SKM-1 (cell line): ENCODE measurements around the gene ARHGAP10.
"Not testable (repeated sequence)": the region's sequence is repeated elsewhere in the genome, so short reads cannot be mapped to it uniquely, and the experiment has no call there.

Experiments used
- DNase-seq: peaks from one replicate; lab custom pipeline; 2025; ENCODE audit not compliant: unreplicated experiment; lab: John Stamatoyannopoulos, UW

ARHGAP10 gene

GRCh38 chr4:147846318-147847155, 114.6 kb downstream of the ARHGAP10 start:
- no peak for DNase-seq

GRCh38 chr4:147847751-147848590, 116.1 kb downstream of the ARHGAP10 start:
- no peak for DNase-seq

DNA sequence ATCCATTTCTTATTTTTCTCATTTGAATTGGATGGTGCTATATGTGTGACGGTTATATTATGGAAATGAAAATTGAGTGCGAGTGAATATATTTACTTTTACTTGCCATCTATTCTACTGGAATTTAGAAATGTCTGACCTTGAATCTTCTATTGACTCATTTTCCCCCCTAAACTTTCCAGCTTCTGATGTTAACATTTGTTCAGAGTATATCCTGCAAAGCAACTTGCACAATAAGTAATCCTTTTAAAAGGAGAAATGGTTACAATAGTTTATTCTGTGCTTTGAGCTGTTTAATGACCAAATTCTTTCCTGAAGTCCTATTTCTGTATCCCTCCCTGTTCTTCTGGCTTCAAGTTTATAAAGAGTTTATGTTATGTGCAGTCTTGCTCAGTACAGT, 116.7 kb downstream of the ARHGAP10 start:
- no peak for DNase-seq

DNA sequence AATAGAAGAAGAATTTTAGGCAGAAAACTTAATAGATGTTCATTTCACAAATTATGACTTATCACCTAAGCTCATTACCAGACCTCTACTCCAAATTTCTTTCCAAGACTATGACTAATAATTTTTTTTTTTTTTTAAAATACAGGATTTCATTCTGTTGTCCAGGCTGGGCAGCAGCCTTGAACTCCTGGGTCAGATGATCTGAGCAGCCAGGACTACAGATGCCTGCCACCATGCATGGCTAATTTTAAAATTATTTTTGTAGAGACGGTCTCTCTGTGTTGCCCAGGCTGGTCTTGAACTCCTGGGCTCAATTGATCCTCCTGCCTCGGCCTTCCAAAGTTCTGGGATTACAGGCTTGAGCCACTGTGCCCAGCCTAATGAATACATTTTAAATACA, 119.2 kb downstream of the ARHGAP10 start:
- no peak for DNase-seq

GRCh38 chr4:147853706-147854105, 121.8 kb downstream of the ARHGAP10 start:
- no peak for DNase-seq

- no peak for DNase-seq
Measured at GRCh38 chr4:147854154-147854553, 122.3 kb downstream of the ARHGAP10 start.

DNA sequence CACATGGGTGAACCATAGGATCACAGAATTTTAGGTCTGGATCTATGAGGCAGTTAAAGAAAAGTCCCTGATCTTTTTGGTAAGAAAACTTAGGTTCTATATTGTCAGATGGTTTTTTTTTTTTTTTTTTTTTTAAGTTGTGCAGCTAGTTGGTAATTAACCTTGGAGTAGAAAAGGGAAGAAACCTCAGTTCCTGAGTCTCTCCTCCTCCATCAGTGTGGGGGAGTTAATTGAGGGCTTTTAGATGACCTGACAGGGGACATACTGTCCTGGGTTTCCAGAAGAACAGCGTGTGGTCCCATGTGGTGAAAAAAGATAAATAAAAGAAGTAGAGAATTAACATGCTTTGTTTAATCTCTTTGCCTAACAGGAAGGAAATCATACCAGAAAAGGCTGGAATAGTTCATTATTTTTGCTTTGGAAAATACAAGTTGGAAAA, 123.7 kb downstream of the ARHGAP10 start:
- no peak for DNase-seq

- no peak for DNase-seq
Measured at GRCh38 chr4:147860960-147861359, 129.1 kb downstream of the ARHGAP10 start.

DNA sequence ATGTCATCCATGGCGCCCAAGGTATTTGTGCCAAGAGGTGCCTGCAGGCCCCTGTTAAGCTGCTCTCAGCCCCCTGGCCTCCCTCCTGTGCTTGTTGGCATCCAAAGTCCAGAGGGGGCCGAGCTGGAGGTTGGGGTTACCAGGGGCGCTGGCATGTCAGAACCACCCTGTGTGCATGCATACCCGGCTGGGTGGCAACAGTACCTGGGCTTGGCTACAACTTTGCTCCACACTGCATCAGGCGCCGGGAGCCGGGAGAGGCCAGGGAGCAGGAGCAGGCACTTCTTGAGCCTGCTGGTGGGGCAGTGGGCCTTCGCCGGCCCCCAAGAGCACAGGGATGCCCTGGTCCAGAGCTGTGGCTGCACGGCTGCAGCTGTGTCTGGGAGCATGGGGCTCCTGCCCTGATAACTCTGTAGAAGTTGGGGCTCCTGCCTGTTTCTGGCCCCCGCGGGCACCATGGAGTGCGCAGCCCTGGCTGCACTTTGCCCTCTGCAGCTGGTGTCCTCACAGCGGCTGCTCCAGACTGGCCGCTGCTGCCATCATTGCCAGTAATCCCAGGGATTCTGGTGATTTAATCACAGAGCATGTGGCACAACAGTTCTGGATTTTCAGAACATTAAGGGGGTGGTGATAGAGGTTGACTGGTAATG, 130.3 kb downstream of the ARHGAP10 start:
- DNase-seq = no peak

GRCh38 chr4:147863111-147863747, 131.3 kb downstream of the ARHGAP10 start:
- no peak for DNase-seq

DNA sequence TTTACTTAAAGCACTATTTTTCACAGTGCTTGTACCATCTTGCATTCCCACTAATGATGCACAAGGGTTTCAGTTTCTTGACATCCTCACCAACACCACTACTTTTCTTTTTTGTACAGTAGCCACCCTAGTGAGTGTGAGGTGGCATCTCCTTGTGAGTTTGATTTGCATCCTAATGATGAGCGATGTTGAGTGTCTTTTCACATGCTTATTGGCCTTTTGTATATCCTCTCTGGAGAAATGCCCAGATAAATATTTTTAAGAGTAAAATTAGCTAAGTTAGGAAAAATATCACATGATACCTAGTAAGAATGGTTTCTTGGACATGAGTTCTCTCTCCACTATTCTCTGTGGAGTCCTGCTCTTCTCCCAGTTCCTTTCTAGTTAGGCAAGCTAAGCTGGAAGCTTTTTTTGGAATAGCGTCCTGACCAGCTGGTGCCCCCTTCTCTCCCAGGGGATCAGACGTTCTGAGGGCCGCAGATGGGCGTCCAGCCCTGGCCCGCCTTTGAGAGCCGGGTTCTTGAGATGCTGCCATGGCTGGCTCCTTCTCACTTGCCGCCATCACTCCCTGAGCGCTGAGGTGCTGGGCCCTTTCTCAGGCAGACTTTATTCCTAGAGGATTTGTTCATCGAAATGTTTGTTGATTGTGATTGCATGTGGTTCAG, 132.1 kb downstream of the ARHGAP10 start:
- no peak for DNase-seq

- no peak for DNase-seq
Measured at GRCh38 chr4:147864607-147865006, 132.7 kb downstream of the ARHGAP10 start.

DNA sequence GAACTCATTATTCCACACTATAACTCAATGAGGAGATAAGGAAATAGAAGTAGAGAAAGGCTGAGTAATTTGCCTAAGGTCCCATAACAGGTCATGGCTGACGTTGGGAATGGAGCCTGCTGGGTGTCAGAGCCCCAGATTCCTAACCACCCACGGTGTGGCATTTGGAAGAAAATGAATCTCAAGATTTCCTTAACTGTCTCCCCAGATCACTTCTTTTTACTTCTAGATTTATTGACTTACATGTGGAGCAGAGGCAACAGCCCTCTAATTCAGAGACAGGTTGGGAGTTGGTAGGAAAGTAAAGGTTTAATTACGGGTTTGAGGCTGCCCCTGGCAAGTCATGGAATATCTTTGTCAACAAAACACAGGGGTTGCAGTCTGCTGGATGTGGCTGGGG, 134.0 kb downstream of the ARHGAP10 start:
- no peak for DNase-seq

- DNase-seq = peak; percentile 66
Measured at GRCh38 chr4:147866532-147867271, 134.8 kb downstream of the ARHGAP10 start.

GRCh38 chr4:147874109-147874508, 142.2 kb downstream of the ARHGAP10 start:
- DNase-seq = no peak

DNA sequence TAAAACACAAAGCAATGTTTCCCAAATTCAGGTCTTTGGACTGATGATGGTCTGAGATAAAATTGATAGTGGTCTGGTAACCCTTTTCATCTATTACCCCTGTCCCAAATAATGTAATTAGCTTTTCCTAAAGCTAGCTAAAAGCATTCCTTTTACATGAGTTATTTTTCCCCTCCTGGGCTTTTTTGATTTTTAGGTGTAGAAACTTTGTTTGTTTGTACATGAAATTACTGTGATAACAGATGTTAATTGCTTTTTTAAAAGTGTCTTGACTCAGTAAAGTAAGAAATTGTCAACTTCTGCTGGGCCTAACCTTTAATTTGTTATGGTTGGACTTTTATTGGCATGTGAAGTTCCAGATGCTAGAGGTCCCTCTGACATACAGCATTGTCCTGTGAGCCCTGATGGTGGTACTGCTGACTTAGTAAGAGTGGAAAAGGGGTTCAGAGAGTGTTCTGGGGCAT, 145.5 kb downstream of the ARHGAP10 start:
- DNase-seq = no peak

- DNase-seq = no peak
Measured at GRCh38 chr4:147879676-147880075, 147.8 kb downstream of the ARHGAP10 start.

- no peak for DNase-seq
Measured at GRCh38 chr4:147880511-147880910, 148.6 kb downstream of the ARHGAP10 start.

DNA sequence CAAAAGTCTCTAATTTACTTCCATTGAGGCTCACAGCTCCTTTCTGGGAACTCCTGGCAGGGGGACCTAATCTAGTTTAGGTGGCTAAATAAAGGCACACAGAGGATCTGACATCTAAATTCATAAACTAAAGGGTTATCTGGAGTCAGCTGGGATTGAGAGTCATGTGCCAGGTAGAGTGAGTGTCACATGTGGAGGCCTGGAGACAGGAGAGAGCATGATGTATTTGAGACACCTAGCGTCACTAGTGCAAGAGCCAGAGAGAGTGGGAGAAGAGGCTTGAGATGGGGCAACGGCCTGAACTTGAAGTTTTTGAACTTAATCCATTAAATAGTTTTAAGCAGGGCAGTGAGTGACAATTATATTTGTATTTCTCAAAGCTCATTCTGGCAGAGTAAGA, 152.6 kb downstream of the ARHGAP10 start:
- DNase-seq = no peak

DNA sequence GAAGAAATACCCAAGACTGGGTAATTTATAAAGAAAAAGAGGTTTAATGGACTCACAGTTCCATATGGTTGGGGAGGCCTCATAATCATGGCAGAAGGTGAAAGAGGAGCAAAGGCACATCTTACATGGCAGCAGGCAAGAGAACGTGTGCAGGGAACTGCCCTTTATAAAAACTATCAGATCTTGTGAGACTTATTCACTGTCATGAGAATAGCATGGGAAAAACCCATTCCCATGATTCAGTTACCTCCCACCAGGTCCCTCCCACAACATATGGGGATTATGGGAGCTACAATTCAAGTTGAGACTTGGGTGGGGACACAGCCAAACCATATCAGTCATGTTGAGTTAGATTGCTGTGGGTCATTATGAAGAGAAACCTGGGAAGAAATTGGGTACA, 153.3 kb downstream of the ARHGAP10 start:
- not testable (repeated sequence) for DNase-seq
